CD4-positive, alpha-beta T cell (primary cell): ENCODE results near the gene TPH1. TPM values are rescaled to one million over a fixed set of nuclear protein-coding genes. Genes with fewer than 3 reads are reported as not detected.

Experiments
- ATAC-seq: fragments of 200-7000 bp; cut with Tn5 transposase; one replicate; pipeline ENCODE4 v1.10.0; 2022; ENCODE audit warnings: mild to moderate bottlenecking; ENCODE audit not compliant: poor library complexity
- CTCF ChIA-PET: fragments of 350-600 bp; sonication (Branson Sonifier 250); formaldehyde crosslinking; loops from one replicate; lab custom pipeline; 2021; ENCODE audit warnings: antibody characterized with exemption, inconsistent platforms; lab: Charles Lee
- POLR2A ChIA-PET: fragments of 350-600 bp; sonication (Branson Sonifier 250); formaldehyde crosslinking; loops from one replicate; lab custom pipeline; 2021; ENCODE audit warnings: antibody characterized with exemption, inconsistent platforms; lab: Charles Lee
- DNase-seq, 14 experiments: peaks; one replicate each; pipeline ENCODE4 v3.0.0-alpha.2; 2013 to 2020; ENCODE audit warnings: mixed read lengths in 2 of 14
- H3K27ac ChIP-seq, 2 donors: one replicate each; pipeline versions ENCODE4 v1.5.1 to v1.7.0; 2013; ENCODE audit warnings: low read length in 2 of 2, low read depth in 1 of 2, mild to moderate bottlenecking in 1 of 2
- H3K27me3 ChIP-seq, 2 experiments: 1 replicate in 1 of 2; 2 replicates in 1 of 2; pipeline versions ENCODE4 v1.6.1 to v1.7.0; 2013; ENCODE audit warnings: low read length in 2 of 2, control low read depth in 1 of 2, mild to moderate bottlenecking in 1 of 2, moderate library complexity in 1 of 2; ENCODE audit not compliant: insufficient read depth in 2 of 2, control insufficient read depth in 1 of 2
- H3K36me3 ChIP-seq: one replicate; pipeline ENCODE4 v1.6.1; 2013; ENCODE audit warnings: low read length, control low read depth; ENCODE audit not compliant: insufficient read depth
- H3K4me1 ChIP-seq: one replicate; pipeline ENCODE4 v1.6.1; 2013; ENCODE audit warnings: low read length, control low read depth; ENCODE audit not compliant: insufficient read depth
- H3K4me3 ChIP-seq: one replicate; pipeline ENCODE4 v1.5.1; 2013; ENCODE audit warnings: mild to moderate bottlenecking, low read length, moderate library complexity
- H3K9me3 ChIP-seq, 2 experiments: 1 replicate in 1 of 2; 2 replicates in 1 of 2; pipeline versions ENCODE4 v1.6.1 to v1.7.0; 2013; ENCODE audit warnings: low read length in 2 of 2, mild to moderate bottlenecking in 2 of 2, control low read depth in 1 of 2, moderate library complexity in 1 of 2; ENCODE audit not compliant: control insufficient read depth in 1 of 2, insufficient read depth in 1 of 2
- H3K27ac Mint-ChIP-seq: one replicate; pipeline ENCODE4 v1.8.0; 2020; ENCODE audit warnings: mixed read lengths
- H3K27me3 Mint-ChIP-seq: one replicate; pipeline ENCODE4 v1.8.0; 2021; ENCODE audit warnings: mixed read lengths
- H3K36me3 Mint-ChIP-seq: one replicate; pipeline ENCODE4 v1.8.0; 2021; ENCODE audit warnings: low read depth, mixed read lengths
- H3K4me1 Mint-ChIP-seq: one replicate; pipeline ENCODE4 v1.8.0; 2021; ENCODE audit warnings: low read depth, mixed read lengths
- H3K4me3 Mint-ChIP-seq: one replicate; pipeline ENCODE4 v1.8.0; 2020; ENCODE audit warnings: mild to moderate bottlenecking, mixed read lengths
- H3K9me3 Mint-ChIP-seq: one replicate; pipeline ENCODE4 v1.8.0; 2020; ENCODE audit warnings: mixed read lengths
- intact Hi-C, 2 experiments: fragments of 100-400 bp; cut with DNase I in 1 of 2; cut with micrococcal nuclease in 1 of 2; formaldehyde crosslinking; loops; one replicate each; pipeline versions ENCODE4 v1.15.1 to v1.9.0; 2023 to 2025; cut with DNase I, micrococcal nuclease
- total RNA-seq, 174 experiments: library from RNA in 2 of 174; stranded (reverse) in 2 of 174; gene quantifications; one replicate each; pipeline ENCODE4 v1.2.3 and lab custom pipeline; 2021 to 2026
- TF ChIP-seq, protein P1 (sequence below): fragments of 200-600 bp; IDR thresholded peaks from one replicate; pipeline ENCODE4 v1.8.0; 2022; ENCODE audit warnings: antibody characterized with exemption, mild to moderate bottlenecking

Gene TPH1
- total RNA-seq, 2 experiments from 2014 or later, result 1.1 to 1.5 TPM

DNA sequence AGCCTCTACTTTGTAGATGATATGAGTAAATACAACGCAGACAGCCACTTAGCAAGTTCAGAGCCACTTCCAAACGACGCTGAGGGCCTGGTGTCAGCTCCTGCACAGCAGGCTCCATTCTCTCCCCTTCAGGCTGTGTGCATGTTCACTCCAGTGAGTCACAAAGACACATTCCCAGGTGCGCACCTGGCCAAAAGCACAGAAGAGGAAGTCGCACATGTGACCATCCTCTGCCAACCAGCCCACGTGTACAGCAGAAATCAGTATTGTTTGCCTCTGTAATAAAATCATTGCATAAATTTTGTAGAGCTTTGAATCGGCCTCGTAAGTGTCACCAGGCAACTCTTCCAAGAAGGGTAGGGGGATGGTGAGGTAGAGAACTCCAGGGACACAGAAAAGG is 19.5 kb upstream of the TPH1 start:
- H3K9me3 ChIP-seq, result no peaks in the 10 kb centered on the region
- H3K27me3 Mint-ChIP-seq, result no peaks in the 10 kb centered on the region
- no peak for DNase-seq
- no peak for ATAC-seq
- H3K27ac Mint-ChIP-seq, result no peak overlapping the region
- no peak overlapping the region for H3K4me3 ChIP-seq
- TF ChIP-seq, protein P1, sequence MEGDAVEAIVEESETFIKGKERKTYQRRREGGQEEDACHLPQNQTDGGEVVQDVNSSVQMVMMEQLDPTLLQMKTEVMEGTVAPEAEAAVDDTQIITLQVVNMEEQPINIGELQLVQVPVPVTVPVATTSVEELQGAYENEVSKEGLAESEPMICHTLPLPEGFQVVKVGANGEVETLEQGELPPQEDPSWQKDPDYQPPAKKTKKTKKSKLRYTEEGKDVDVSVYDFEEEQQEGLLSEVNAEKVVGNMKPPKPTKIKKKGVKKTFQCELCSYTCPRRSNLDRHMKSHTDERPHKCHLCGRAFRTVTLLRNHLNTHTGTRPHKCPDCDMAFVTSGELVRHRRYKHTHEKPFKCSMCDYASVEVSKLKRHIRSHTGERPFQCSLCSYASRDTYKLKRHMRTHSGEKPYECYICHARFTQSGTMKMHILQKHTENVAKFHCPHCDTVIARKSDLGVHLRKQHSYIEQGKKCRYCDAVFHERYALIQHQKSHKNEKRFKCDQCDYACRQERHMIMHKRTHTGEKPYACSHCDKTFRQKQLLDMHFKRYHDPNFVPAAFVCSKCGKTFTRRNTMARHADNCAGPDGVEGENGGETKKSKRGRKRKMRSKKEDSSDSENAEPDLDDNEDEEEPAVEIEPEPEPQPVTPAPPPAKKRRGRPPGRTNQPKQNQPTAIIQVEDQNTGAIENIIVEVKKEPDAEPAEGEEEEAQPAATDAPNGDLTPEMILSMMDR, result no peak
- H3K36me3 ChIP-seq, result peaks cover under 1% of the 10 kb centered on the region
- peaks cover 3% of the 10 kb centered on the region for H3K36me3 Mint-ChIP-seq
- H3K9me3 Mint-ChIP-seq, result no peaks in the 10 kb centered on the region
- intact Hi-C loops, result no loop called here
- H3K4me3 Mint-ChIP-seq, result no peak overlapping the region
- H3K27ac ChIP-seq, result no peak overlapping the region
- ChIA-PET CTCF (no interaction called here), POLR2A (no interaction called here)
- H3K4me1 ChIP-seq, result no peaks in the 10 kb centered on the region
- no peaks in the 10 kb centered on the region for H3K27me3 ChIP-seq
- no peaks in the 10 kb centered on the region for H3K4me1 Mint-ChIP-seq

DNA sequence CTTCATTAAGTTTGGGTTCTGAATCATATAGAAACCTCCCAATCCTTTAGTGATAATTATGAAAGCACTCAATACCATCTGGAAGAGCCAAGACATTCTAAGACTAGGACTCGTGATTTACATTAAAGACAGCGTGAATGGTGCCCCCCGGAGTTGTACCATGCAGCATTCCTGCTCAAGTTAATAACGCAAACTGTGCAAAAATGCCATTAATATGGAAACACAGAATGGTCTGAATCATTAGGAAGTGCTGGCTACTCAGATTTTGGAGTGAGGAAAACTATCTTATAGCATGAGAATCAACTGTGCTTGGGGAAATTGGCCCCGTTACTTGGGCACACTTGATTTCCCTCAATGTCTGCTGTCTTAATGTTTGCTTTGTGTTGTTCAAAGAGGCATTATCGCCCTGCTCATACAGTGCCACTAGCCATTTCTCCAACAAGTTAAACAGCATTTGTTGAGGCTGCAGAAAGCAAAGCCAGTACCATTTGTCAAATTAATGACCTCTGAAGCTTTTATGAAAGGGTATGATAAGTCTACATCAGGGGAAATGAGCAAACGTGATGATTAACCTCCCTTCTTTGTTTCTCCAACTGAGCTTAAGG is 18.5 kb upstream of the TPH1 start:
- Histone ChIP-seq H3K9me3 (no peaks in the 10 kb centered on the region), H3K27ac (no peak overlapping the region), H3K4me1 (no peaks in the 10 kb centered on the region), H3K4me3 (no peak overlapping the region), H3K27me3 (no peaks in the 10 kb centered on the region), H3K36me3 (no peaks in the 10 kb centered on the region)
- Mint-ChIP-seq H3K4me3 (no peak overlapping the region), H3K9me3 (no peaks in the 10 kb centered on the region), H3K27ac (no peak overlapping the region), H3K36me3 (peaks cover 3% of the 10 kb centered on the region), H3K4me1 (no peaks in the 10 kb centered on the region), H3K27me3 (no peaks in the 10 kb centered on the region)
- DNase-seq (no peak), ATAC-seq (no peak)
- CTCF ChIA-PET, result no interaction called here
- POLR2A ChIA-PET, result no interaction called here
- intact Hi-C loops, result no loop called here
- TF ChIP-seq, protein P1, result no peak

DNA sequence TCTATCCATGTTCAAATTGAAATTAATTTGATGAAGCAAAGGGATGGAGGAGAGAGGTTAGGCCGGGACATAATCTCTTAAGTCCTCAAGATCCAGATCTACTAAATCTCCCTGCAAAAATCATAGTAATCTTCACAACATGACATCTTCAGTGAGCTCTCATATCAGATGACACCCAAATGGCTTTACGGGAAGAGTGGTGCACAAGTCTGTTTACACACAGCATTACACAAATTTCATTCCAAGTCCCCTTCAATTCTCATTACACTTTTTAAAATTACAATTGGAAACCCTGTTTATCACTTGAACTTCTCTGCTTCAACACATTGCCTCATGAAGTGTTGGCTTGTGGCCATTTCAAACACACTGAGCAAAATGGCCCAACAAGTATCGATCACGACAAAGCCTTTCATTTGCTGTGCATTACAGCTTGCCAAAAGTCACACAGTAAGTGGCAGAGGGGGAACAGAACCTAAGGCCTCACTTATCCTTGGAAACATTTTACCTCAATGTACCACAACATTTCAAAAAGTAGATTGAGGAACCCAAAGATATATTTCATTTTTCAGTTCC is 17.9 kb upstream of the TPH1 start:
- H3K4me1 Mint-ChIP-seq, result no peaks in the 10 kb centered on the region
- no peaks in the 10 kb centered on the region for H3K9me3 Mint-ChIP-seq
- Histone ChIP-seq H3K9me3 (no peaks in the 10 kb centered on the region), H3K36me3 (no peaks in the 10 kb centered on the region), H3K27ac (no peak overlapping the region), H3K27me3 (no peaks in the 10 kb centered on the region), H3K4me3 (no peak overlapping the region), H3K4me1 (no peaks in the 10 kb centered on the region)
- H3K36me3 Mint-ChIP-seq, result peaks cover 3% of the 10 kb centered on the region
- ChIA-PET POLR2A (no interaction called here), CTCF (no interaction called here)
- ATAC-seq (no peak), DNase-seq (no peak)
- H3K27me3 Mint-ChIP-seq, result no peaks in the 10 kb centered on the region
- no peak overlapping the region for H3K4me3 Mint-ChIP-seq
- intact Hi-C loops, result no loop called here
- TF ChIP-seq, protein P1, result no peak
- H3K27ac Mint-ChIP-seq, result no peak overlapping the region
